DMS79 (cell line): ENCODE results near the gene SNTB2.

ENCODE experiments used
- DNase-seq: peaks from one replicate; lab custom pipeline; 2025; lab: John Stamatoyannopoulos, UW

The SNTB2 gene

GRCh38 chr16:69180011-69180338 lies 7.0 kb upstream of the SNTB2 start:
- no peak for DNase-seq

DNA sequence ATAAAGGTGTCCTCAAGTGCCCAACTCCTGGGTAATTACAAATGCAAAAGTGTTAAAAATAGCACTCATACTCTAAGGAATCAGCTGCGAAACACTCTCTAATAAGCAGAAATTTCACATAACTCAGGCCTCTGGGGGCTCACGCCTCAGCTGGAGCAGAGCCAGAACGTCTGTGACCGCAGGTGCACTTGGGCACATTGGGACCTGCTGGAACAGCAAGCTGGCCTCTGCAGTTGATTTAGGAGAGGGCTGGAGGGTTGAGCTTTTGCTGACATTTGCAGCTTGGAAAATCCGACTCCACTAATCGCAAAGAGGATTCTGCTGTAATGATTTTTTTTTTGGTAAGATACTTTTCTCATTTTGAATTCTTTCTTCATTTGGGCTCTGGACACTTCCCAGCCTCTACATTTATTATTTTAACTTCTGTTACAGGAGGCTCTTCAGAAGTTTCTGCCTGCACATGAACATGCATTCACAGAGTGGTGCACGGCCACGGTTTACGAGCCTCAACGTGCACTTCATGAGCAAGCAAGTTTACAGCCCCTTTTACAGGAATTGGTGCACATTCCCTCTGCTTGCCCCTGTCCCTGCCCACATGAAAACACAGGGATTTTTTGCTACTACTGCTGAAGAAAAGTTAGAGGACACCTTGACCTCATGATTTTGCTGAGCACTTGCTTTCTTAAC lies 4.1 kb upstream of the SNTB2 start:
- DNase-seq: peak; percentile 58

DNA sequence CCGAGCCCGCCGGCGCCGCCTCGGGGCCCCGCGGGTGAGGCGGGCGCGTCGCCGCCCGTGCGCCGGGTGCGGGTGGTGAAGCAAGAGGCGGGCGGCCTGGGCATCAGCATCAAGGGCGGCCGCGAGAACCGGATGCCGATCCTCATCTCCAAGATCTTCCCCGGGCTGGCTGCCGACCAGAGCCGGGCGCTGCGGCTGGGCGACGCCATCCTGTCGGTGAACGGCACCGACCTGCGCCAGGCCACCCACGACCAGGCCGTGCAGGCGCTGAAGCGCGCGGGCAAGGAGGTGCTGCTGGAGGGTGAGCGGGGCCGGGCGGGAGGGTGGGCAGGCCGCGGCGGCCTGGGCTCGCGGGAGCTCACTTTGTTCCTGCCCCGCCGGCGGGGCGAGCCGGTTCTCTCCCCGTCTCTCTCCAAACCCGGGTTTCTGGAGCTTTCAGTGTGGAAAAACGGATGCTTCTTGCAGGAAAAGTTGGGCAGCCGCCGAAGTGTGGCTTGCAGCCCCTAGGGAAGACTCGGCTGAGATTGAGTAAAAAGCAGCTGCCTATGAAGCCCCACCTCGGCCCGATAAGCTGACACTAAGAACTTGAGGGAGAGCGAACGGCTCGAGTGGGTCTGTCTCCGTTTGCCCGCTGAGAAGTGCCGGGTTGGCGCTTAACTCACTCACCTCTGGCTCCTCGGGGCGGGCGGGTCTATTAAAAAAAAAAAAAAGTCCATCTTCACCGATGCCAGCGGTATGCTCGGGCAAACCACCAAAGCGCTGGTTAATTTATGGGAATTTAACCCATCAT lies 677 bp downstream of the SNTB2 start:
- DNase-seq: peak; percentile 46

GRCh38 chr16:69188236-69188549 lies 1.2 kb downstream of the SNTB2 start:
- no peak for DNase-seq

DNA sequence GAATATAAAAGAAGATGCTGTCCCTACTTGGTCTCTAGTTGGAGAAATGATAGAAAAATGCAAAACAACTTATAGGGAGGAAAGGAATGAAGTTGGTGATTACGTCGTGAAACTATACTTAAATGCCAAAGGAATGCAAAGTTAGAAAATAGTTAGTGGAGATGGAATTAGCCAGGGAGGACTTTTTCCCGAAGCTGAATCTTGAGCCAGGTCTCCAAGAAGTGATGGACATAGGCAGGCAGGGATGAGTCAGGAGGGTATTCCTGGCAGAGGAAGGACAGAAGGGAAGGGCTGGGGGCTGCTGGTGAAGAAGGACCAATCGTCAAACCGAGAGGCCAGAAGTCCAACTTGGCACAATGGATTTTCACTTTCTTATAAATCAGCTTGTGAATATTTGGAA lies 1.8 kb downstream of the SNTB2 start:
- no peak for DNase-seq

GRCh38 chr16:69190046-69190588 lies 3.2 kb downstream of the SNTB2 start:
- DNase-seq: no peak

DNA sequence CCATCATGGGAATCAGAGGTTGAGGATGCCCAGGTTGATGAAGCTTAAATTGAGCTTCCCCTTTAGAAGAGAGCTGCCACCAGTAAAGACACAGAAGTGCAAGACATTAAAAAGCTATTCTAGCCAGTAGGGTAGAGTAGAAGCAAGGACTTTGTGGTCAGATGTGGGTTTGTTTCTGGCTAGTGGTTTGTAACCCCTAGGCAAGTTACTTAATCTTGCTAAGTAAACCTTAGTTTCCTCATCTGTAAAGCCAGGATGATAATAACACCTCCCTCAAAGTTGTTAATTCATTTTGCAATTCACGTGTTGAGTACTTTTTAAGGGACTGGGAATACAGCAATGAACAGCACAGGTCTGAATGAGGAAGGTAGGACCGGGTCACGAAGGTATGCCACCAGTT lies 3.6 kb downstream of the SNTB2 start:
- no peak for DNase-seq

- no peak for DNase-seq
Observed at GRCh38 chr16:69191136-69191535, 4.2 kb downstream of the SNTB2 start.

- no peak for DNase-seq
Observed at GRCh38 chr16:69193855-69194254, 6.9 kb downstream of the SNTB2 start.

DNA sequence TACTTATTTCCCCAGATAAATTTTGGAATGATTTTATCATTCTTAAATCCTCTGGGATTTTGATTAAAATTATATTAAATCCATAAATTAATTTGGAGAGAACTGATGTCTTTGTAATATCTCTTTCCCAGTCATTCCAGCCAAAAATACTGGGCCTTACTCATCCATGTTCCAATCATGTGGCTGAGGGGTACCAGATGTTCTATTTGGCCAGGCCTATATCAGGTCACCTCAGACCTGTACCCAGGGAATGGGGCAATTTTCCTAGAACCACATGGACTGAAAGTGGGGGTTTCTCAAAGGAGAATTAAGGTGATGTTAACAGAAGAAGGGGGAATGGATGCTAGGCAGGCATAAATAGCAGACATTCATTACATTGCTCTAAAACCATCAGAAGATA lies 7.5 kb downstream of the SNTB2 start:
- DNase-seq: no peak

DNA sequence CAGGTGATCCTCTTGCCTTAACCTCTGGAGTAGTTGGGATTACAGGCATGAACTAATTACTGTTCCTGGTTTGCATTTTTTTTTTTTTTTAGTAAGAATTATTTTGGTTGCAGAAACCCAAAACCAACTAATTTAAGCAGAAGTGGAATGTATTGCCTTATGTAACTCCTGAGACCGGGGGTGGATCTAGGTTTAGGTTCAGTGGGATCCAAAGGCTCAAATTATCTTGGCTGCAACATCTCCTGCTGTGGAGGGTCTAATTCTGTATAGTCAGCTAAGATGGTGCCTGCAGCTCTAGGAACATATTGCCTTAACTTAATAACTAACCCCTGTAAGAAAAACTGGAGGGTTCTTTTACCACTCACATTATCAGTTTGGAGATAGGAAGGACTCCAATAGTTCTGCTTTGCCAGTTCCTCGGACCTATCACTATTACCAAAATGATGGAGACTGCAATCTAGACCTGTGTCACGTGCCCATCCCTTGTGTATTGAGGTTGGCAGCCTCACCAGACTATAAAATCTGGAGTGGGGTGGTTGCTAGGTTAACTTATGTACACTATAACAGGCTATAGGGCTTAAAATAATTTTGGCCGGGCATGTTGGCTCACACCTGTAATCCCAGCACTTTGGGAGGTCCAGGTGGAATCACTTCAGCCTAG lies 8.5 kb downstream of the SNTB2 start:
- peak; percentile 3 for DNase-seq

- no peak for DNase-seq
Observed at GRCh38 chr16:69197573-69197972, 10.6 kb downstream of the SNTB2 start.

DNA sequence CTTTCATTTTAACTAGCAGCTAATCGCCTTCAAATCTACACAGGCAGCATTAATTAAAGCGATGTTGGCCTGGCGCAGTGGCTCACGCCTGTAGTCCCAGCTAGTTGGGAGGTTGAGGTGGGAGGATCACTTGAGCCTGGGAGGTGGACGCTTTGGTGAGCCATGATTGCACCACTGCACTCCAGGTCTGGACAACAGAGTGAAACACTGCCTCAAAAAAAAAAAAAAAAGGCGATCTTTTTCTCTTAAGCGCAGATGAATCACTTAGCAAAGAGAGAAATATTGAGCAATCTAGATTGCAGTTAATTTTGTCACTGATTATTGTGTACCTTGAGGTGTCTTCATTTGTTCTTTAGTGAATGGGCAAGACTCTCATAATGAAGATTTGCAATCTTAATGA lies 12.4 kb downstream of the SNTB2 start:
- no peak for DNase-seq

DNA sequence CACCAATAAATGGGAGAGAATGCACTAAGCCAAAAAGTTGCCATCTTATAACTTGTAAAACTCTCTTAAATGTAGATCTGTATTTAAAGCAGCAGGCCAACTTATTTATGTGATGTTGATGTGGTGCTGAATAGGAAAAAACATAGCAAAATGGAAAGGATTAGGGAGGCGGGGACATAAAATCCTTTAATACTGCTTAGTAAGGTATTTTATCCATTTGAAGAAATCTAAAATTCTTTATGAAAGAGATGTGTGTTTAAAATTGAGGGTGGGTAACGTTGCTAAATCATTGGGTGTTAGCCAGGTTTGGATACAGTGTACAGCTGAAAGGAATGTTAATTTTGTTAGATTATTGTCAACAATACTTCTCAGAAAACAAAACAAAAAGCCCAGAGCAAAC lies 14.3 kb downstream of the SNTB2 start:
- DNase-seq: no peak

- DNase-seq: no peak
Observed at GRCh38 chr16:69201787-69202186, 14.8 kb downstream of the SNTB2 start.

DNA sequence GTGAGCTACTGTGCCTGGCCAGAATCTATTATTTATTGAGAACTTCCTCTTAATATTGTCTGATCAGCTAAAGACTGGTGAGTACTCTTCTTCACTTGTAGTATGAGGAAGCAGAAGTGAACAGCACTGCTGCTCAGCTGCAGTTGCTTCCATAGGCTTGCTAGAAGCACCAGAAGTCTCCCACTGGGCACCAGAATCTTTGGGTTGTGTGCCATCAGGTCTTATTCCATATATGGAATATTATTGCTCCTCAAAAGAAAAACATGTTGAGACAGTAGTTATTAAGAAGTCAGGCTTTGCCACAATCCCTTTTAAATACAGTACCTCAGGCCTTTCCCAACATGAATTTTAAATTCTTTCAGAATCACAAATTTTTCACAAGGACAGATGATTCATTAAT lies 17.2 kb downstream of the SNTB2 start:
- no peak for DNase-seq

DNA sequence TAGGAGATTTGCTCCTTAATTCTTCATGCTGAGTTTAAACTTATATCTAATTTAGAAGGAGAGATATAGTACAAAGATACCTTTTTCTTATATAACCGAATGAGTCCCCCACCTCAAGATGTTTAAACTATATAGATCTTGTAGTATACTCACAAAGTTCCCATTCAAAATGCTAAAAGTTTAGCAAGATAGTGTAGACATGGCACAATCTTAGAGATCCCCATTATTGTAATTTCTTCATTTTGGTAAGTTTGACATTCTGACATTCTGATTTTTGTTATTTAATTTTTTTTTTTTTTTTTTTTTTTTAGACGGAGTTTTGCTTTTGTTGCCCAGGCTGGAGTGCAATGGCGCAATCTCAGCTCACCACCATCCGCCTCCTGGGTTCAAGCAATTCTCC lies 22.8 kb downstream of the SNTB2 start:
- no peak for DNase-seq

GRCh38 chr16:69217433-69217832 lies 30.5 kb downstream of the SNTB2 start:
- no peak for DNase-seq

- no peak for DNase-seq
Observed at GRCh38 chr16:69219279-69219678, 32.3 kb downstream of the SNTB2 start.

- DNase-seq: no peak
Observed at GRCh38 chr16:69223882-69224281, 36.9 kb downstream of the SNTB2 start.

DNA sequence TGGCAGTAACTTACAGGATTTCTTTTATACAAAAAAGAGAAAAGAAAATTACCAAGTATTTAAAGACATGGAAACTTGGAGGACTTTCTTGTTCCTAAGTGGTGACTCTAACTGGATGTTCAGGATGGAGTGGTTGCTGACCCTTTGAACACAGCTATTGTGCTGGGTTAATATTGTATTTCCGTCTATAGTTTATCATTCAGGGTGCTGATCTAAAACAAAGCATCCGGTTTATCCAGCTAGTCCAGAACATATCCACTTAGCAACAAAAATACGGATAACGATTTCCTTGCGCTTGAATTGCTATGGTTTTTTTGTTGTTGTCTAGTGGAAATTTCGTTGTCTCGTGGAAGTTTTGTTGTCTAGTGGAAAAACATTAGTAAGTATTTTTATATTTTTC lies 38.2 kb downstream of the SNTB2 start:
- DNase-seq: no peak

DNA sequence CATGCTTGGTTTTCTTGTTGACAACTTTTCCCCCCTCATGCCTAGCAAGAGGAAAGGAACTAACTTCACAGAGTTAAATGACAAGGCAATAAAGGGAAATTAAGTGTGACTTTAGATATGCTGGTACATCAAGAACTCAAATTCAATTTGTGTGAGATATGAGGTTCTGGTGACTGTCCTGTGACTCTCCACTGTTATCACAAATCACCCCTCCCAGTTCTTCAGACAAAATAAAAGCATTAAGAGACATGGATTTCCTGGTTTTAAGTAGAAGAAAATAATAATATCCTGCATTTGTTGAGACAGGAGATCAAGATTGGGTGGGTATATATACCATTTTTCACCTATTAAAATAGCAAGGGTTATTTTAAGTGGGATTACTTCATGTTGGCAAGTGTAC lies 46.2 kb downstream of the SNTB2 start:
- DNase-seq: no peak

GRCh38 chr16:69234460-69234859 lies 47.5 kb downstream of the SNTB2 start:
- DNase-seq: no peak
